Gastroesophageal sphincter (tissue), 4 donors: ENCODE measurements around the gene SFXN3. TPM values are rescaled to one million over a fixed set of nuclear protein-coding genes. Genes with fewer than 3 reads are reported as not detected.

ENCODE experiments used
- ATAC-seq: fragments of 150-250 bp; one replicate; pipeline ENCODE4 v1.9.1; 2016; ENCODE audit warnings: mild to moderate bottlenecking, moderate library complexity
- H3K27ac ChIP-seq, 4 donors: fragments of 200-600 bp; sonication (generic) in 3 of 4; 1 replicate in 3 of 4; 2 replicates in 1 of 4; pipeline ENCODE4 v1.5.1; 2016 to 2019
- H3K27me3 ChIP-seq: fragments of 200-600 bp; sonication (generic); one replicate; pipeline ENCODE4 v1.5.1; 2019
- H3K36me3 ChIP-seq, 2 donors: fragments of 200-600 bp; sonication (generic); one replicate each; pipeline ENCODE4 v1.5.1; 2019; ENCODE audit warnings: control low read depth in 1 of 2
- H3K4me1 ChIP-seq, 3 donors: fragments of 200-600 bp; sonication (generic); 1 replicate in 2 of 3; 2 replicates in 1 of 3; pipeline ENCODE4 v1.5.1; 2016 to 2019; ENCODE audit warnings: control low read depth in 2 of 3
- H3K4me3 ChIP-seq, 2 donors: fragments of 200-600 bp; sonication (generic); one replicate each; pipeline ENCODE4 v1.5.1; 2019; ENCODE audit warnings: mild to moderate bottlenecking in 1 of 2, moderate library complexity in 1 of 2
- H3K9me3 ChIP-seq, 3 donors: fragments of 200-600 bp; sonication (generic); one replicate each; pipeline ENCODE4 v1.5.1; 2017 to 2019; ENCODE audit warnings: control low read depth in 2 of 3
- EP300 ChIP-seq: sonication (generic); formaldehyde crosslinking; IDR thresholded peaks from one replicate; pipeline ENCODE4 v1.6.1; 2017; ENCODE audit warnings: antibody characterized with exemption, mild to moderate bottlenecking
- POLR2A ChIP-seq, 2 donors: fragments of 450-650 bp; IDR thresholded peaks; one replicate each; pipeline ENCODE4 v1.6.1; 2017; ENCODE audit warnings: antibody characterized with exemption in 2 of 2, mild to moderate bottlenecking in 2 of 2, moderate library complexity in 1 of 2
- POLR2AphosphoS5 ChIP-seq: sonication (generic); formaldehyde crosslinking; IDR thresholded peaks from one replicate; pipeline ENCODE4 v1.6.1; 2017; ENCODE audit warnings: antibody characterized with exemption
- WGBS, 2 donors: methylation state at CpG; one replicate each; pipeline ENCODE4 v1.1.5; 2018; ENCODE audit warnings: low coverage in 1 of 2; 5-methylcytosine and 5-hydroxymethylcytosine counted together
- total RNA-seq, 4 donors: library from RNA; depleted of rRNA; stranded (reverse); fragments of >200 nt; gene quantifications; one replicate each; pipeline ENCODE4 v1.1.0, GENCODE V29; 2016
- TF ChIP-seq, protein P1 (sequence below), 4 experiments: fragments of 200-600 bp in 2 of 4; fragments of 450-650 bp in 2 of 4; sonication (generic) in 1 of 4; IDR thresholded peaks; one replicate each; pipeline ENCODE4 v1.5.1; 2017 to 2019; ENCODE audit warnings: antibody characterized with exemption in 4 of 4, mild to moderate bottlenecking in 2 of 4, moderate library complexity in 2 of 4

The SFXN3 gene
- total RNA-seq, 4 donors from 2014 or later, result 47.5 to 84.2 (median 66.0) TPM

DNA sequence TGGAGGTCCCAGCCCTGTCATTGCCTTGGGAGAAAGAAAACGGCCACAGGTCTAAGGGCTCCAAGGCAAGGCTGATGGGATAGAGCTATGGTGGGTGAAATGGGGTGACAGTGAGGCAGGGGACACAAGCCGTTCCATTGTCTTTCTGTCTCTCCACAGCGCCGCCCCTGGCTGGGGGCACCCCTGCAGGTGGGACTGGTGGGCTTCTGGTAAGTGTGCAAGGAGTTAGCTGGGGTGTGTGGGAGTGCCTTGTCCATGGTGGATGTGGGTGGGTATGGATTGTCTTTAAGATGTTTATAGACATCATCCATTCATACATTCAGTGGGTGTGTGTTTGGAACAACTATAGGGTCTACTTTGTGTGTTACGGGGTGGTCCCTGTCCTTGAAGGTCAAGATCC lies 7.5 kb downstream of the SFXN3 start:
- no peaks in the 10 kb centered on the region for H3K9me3 ChIP-seq
- TF ChIP-seq, protein P1, sequence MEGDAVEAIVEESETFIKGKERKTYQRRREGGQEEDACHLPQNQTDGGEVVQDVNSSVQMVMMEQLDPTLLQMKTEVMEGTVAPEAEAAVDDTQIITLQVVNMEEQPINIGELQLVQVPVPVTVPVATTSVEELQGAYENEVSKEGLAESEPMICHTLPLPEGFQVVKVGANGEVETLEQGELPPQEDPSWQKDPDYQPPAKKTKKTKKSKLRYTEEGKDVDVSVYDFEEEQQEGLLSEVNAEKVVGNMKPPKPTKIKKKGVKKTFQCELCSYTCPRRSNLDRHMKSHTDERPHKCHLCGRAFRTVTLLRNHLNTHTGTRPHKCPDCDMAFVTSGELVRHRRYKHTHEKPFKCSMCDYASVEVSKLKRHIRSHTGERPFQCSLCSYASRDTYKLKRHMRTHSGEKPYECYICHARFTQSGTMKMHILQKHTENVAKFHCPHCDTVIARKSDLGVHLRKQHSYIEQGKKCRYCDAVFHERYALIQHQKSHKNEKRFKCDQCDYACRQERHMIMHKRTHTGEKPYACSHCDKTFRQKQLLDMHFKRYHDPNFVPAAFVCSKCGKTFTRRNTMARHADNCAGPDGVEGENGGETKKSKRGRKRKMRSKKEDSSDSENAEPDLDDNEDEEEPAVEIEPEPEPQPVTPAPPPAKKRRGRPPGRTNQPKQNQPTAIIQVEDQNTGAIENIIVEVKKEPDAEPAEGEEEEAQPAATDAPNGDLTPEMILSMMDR (IDR thresholded peaks at IDR 0.05), result no peak
- TF ChIP-seq POLR2A (IDR thresholded peaks at IDR 0.05) (no peak), POLR2AphosphoS5 (no peak), EP300 (no peak)
- no peaks in the 10 kb centered on the region for H3K27me3 ChIP-seq
- H3K4me3 ChIP-seq, result no peak overlapping the region
- H3K27ac ChIP-seq, result no peak overlapping the region
- 51 to 55% methylated on average over 5 of the region's 5 CpGs for WGBS, 2 donors
- H3K36me3 ChIP-seq, result peaks cover 0 to 54% of the 10 kb centered on the region in 2 donors
- no peak for ATAC-seq
- H3K4me1 ChIP-seq, result peaks cover 0 to 35% (median 18%) of the 10 kb centered on the region in 3 donors

DNA sequence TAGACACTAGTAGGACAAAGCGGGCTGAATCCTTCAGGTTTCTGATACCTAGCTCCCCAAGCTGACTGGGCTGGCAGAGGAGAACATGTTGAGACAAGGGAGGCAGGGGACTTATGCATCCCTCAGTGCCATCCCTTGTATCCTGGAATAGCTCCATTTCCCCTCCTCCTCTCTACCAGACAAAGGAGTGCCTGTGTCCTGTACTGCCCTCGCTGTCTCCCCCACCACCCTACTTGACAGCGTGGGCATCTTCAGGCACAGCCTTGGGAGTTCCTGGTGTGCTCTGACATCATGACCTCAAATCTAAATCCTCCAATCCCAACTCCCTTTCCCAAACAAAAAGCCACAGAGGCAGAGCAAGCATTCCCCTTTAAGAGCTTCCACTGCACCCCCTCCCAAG lies 9.0 kb downstream of the SFXN3 start:
- Histone ChIP-seq H3K27me3 (no peaks in the 10 kb centered on the region), H3K4me1 (peaks cover 0 to 30% (median 19%) of the 10 kb centered on the region in 3 donors), H3K4me3 (no peak overlapping the region), H3K27ac (no peak overlapping the region), H3K9me3 (no peaks in the 10 kb centered on the region), H3K36me3 (peaks cover 0 to 49% of the 10 kb centered on the region in 2 donors)
- WGBS, 2 donors, result 67% methylated on average over 1 to 3 of the region's 3 CpGs
- TF ChIP-seq, protein P1 (IDR thresholded peaks at IDR 0.05), result no peak
- TF ChIP-seq POLR2A (IDR thresholded peaks at IDR 0.05) (no peak), POLR2AphosphoS5 (no peak), EP300 (no peak)
- ATAC-seq, result no peak

DNA sequence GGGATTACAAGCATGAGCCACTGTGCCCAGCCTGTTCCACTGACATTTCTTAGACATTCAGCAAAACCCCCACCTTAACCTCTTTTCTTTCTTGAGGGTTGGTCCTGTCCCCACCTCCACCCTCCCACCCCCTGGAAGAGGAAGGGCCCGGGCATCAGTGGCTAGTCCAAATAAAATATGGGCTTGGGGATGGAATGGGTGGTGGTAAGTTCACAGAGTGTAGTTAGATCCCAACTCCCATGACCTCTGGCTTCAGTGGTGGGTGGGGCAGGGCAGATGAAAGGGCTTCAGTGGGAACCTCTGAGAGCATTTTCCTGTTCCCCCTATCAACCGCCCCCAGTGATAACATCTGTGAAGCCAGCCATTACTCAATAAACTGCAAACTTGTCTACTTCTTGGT lies 9.8 kb downstream of the SFXN3 start:
- TF ChIP-seq, protein P1 (IDR thresholded peaks at IDR 0.05), result no peak
- TF ChIP-seq POLR2AphosphoS5, result no peak
- Histone ChIP-seq H3K36me3 (peaks cover 0 to 41% of the 10 kb centered on the region in 2 donors), H3K27me3 (peaks cover under 1% of the 10 kb centered on the region), H3K4me3 (no peak overlapping the region), H3K4me1 (peaks cover 0 to 30% (median 19%) of the 10 kb centered on the region in 3 donors), H3K27ac (peak overlapping the region in 1 of 4 donors; percentile 31), H3K9me3 (no peaks in the 10 kb centered on the region)
- 0% methylated on average over 1 of the region's 2 CpGs for WGBS, 2 donors
- no peak for ATAC-seq

DNA sequence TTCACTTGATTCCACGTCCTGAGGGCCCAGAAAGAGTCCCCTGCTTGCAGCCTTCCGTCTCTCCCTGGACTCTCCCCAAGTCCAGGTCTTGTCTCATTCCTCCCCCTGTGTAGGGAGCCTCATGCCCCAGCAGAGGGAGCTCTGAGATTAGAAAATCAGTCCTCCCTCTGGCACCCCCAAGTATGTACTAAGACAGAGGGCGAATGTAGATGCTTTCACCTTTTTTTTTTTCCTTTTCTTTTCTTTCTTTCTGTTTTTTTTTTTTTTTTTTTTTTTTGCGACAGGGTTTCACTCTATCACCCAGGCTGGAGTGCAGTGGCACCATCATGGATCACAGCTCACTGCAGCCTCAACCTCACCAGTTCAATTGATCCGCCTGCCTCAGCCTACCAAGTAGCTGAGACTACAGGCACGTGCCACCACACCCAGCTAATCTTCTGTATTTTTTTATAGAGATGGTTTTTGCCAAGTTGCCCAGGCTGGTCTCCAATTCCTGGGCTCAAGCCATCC lies 10.3 kb downstream of the SFXN3 start:
- H3K27me3 ChIP-seq, result peaks cover 5% of the 10 kb centered on the region
- no peak overlapping the region for H3K4me3 ChIP-seq
- H3K27ac ChIP-seq, result peak overlapping the region in 3 of 4 donors; percentile 81 to 96 (median 90)
- H3K9me3 ChIP-seq, result no peaks in the 10 kb centered on the region
- H3K4me1 ChIP-seq, result peaks cover 0 to 30% (median 19%) of the 10 kb centered on the region in 3 donors
- 9 to 50% methylated on average over 3 to 6 of the region's 6 CpGs for WGBS, 2 donors
- H3K36me3 ChIP-seq, result peaks cover 0 to 36% of the 10 kb centered on the region in 2 donors
- ATAC-seq, result peak; percentile 65
- no peak for TF ChIP-seq POLR2A (IDR thresholded peaks at IDR 0.05)
- TF ChIP-seq, protein P1 (IDR thresholded peaks at IDR 0.05), result peak in 3 of 4 experiments; percentile 85 to 88 (median 86)

DNA sequence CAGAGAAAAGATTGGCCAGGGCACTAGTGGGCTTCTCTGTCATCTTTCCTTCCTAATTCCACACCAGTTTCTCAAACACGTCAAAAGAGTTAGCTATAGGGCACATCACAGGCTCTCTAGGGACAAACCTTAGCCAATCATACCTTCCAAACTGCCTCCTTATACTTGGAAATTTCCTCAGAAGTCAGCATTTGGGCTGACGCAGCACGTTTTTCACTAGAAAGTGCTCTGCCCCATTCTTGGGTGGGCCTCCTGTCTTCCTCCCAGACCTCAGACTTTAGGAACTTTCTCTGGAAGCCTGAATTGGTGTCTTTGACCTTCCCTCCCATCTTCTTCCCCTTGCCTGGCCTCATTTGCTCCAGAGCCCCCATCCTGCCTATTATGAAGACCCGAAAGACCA lies 11.1 kb downstream of the SFXN3 start:
- H3K27me3 ChIP-seq, result peaks cover 14% of the 10 kb centered on the region
- TF ChIP-seq POLR2AphosphoS5, result no peak
- no peak for TF ChIP-seq EP300
- no peak for TF ChIP-seq POLR2A (IDR thresholded peaks at IDR 0.05)
- TF ChIP-seq, protein P1 (IDR thresholded peaks at IDR 0.05), result no peak
- H3K9me3 ChIP-seq, result no peaks in the 10 kb centered on the region
- H3K4me1 ChIP-seq, result peaks cover 0 to 30% (median 19%) of the 10 kb centered on the region in 3 donors
- H3K4me3 ChIP-seq, result peak overlapping the region in 1 of 2 donors; percentile 57
- H3K36me3 ChIP-seq, result peaks cover 0 to 28% of the 10 kb centered on the region in 2 donors
- ATAC-seq, result no peak
- 56 to 67% methylated on average over 1 to 4 of the region's 4 CpGs for WGBS, 2 donors
- H3K27ac ChIP-seq, result peak overlapping the region; percentile 47 to 96 (median 86)
